GM10248 (cell line): ENCODE data around the gene PRR20B.
"Not testable (repeated sequence)": the region's sequence is repeated elsewhere in the genome, so short reads cannot be mapped to it uniquely, and the experiment has no call there.

Experiments
- CTCF ChIA-PET: fragments of 300-600 bp; sonication (Branson Sonifier 250); formaldehyde crosslinking; extraction: SDS; loops from one replicate; lab custom pipeline; 2021; ENCODE audit warnings: antibody characterized with exemption; lab: Yijun Ruan, JAX
- POLR2A ChIA-PET: fragments of 350-650 bp; sonication (Branson Sonifier 250); formaldehyde crosslinking; extraction: SDS; loops from one replicate; lab custom pipeline; 2020; ENCODE audit warnings: antibody characterized with exemption; lab: Yijun Ruan, JAX
- DNase-seq: peaks from one replicate; pipeline ENCODE4 v3.0.0; 2012; ENCODE audit errors: extremely low spot score
- CTCF ChIP-seq: IDR thresholded peaks from 2 replicates; pipeline ENCODE4 v1.5.1; 2012; ENCODE audit warnings: mild to moderate bottlenecking, low read depth; ENCODE audit errors: extremely low read depth, missing control alignments, control extremely low read depth

The PRR20B gene

GRCh38 chr13:57147188-57147587, at the start of gene PRR20B:
Gene PRR20B, plus strand, starts transcription at chr13:57147488. Its CDS starts 387 bp downstream, at chr13:57147875.
- DNase-seq, CTCF ChIA-PET, POLR2A ChIA-PET: not testable (repeated sequence)

GRCh38 chr13:57114945-57115344, 32.3 kb upstream of the PRR20B start:
- CTCF ChIA-PET: no interaction called here
- DNase-seq: no peak
- TF ChIP-seq CTCF: no peak
- POLR2A ChIA-PET: no interaction called here

GRCh38 chr13:57123681-57124080, 23.6 kb upstream of the PRR20B start:
- TF ChIP-seq CTCF: no peak
- ChIA-PET POLR2A (no interaction called here), CTCF (no interaction called here)
- DNase-seq: no peak

GRCh38 chr13:57128909-57129308, 18.4 kb upstream of the PRR20B start:
- POLR2A ChIA-PET: no interaction called here
- no peak for DNase-seq
- no peak for TF ChIP-seq CTCF
- CTCF ChIA-PET: interaction anchor here (0.9 kb wide), 1 partner anchor 10 kb away, joined by 3 read pairs; no protein-coding TSS in a partner anchor

GRCh38 chr13:57136093-57136492, 11.2 kb upstream of the PRR20B start:
- DNase-seq: no peak
- ChIA-PET CTCF (no interaction called here), POLR2A (no interaction called here)
- no peak for TF ChIP-seq CTCF

GRCh38 chr13:57137585-57137984, 9.7 kb upstream of the PRR20B start:
- DNase-seq: no peak
- CTCF ChIA-PET: no interaction called here
- TF ChIP-seq CTCF: no peak
- POLR2A ChIA-PET: no interaction called here

- DNase-seq: no peak
- CTCF ChIA-PET: no interaction called here
- TF ChIP-seq CTCF: no peak
- POLR2A ChIA-PET: no interaction called here
These were observed 8.3 kb upstream of the PRR20B start for GRCh38 chr13:57138988-57139387.

GRCh38 chr13:57139781-57140180, 7.5 kb upstream of the PRR20B start:
- CTCF ChIA-PET, DNase-seq, POLR2A ChIA-PET: not testable (repeated sequence)

GRCh38 chr13:57140235-57140968, 6.9 kb upstream of the PRR20B start, which contains the start of gene PRR20A:
Gene PRR20A, plus strand, starts transcription at chr13:57140918. Its CDS starts 387 bp downstream, at chr13:57141305.
- POLR2A ChIA-PET, DNase-seq, CTCF ChIA-PET: not testable (repeated sequence)

GRCh38 chr13:57148106-57148505, 818 bp downstream of the PRR20B start:
- POLR2A ChIA-PET, DNase-seq, CTCF ChIA-PET: not testable (repeated sequence)

GRCh38 chr13:57153761-57154160, 6.5 kb downstream of the PRR20B start, which contains the start of gene PRR20C:
Gene PRR20C, plus strand, starts transcription at chr13:57154061. Its CDS starts 387 bp downstream, at chr13:57154448.
- DNase-seq, POLR2A ChIA-PET, CTCF ChIA-PET: not testable (repeated sequence)
